Left kidney (tissue), 2 donors: ENCODE measurements around the gene FHL2. TPM values are rescaled to one million over a fixed set of nuclear protein-coding genes. Genes with fewer than 3 reads are reported as not detected.

Source experiments
- DNase-seq: peaks from one replicate; pipeline ENCODE4 v3.0.0-alpha.2; 2013
- polyA plus RNA-seq: library from polyadenylated mRNA; unstranded; fragments of 120-200 nt; gene quantifications from one replicate; pipeline ENCODE4 v1.2.1, GENCODE V29; 2013; ENCODE audit not compliant: insufficient read length

The FHL2 gene
- polyA plus RNA-seq, 1 donor: 26.7 TPM

DNA sequence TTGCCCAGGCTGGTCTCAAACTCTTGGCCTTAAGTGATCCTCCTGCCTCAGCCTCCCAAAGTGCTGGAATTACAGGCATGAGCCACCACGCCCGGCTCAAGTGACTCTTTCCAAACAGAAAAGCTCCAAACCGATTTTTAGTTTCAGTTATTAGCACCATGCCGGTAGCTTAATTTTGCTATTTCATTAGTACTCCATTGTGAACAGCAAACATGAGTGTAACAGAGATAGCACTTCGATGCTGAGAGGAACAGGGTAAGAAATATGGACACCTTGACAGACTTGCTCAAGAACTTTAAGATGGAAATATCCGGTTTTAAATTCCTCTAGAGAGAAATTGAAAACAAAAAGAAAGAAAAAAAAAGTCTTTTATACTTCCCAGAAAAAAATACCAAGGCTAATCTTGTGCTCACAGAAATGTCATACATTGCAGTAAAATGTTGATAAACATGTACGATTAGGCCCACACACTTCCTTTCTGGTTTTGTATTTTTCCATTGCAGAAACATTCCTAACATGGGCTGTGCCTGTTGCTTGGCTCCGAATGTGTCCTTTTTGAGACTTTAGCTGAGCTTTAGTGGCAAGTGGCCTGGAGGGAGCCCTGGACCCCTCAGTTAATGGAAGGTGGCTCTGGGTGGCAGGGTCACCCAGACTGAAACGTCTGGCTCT lies 18.3 kb downstream of the FHL2 start:
- no peak for DNase-seq

DNA sequence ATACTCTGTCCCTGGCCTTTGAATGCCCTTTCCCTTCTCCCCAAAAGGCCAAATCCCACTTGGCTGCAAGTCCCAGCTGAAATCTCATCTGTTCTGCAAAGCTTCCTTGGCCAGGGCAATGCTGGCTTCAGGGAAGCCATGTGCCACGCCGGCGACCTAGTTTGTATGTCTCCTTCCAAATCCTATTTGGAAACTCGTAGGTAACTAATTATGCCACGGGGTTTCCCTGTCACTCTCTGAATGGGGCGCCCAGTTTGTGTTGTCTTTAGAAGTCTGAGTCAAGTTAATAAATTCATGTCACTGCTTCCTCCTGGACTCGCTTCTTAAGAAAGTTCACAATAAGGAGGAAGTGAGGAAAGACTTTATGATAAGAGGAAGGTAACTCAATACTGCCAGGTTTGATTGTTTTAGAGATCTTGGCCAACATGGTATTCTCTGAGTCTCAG lies 19.1 kb downstream of the FHL2 start:
- DNase-seq: no peak

DNA sequence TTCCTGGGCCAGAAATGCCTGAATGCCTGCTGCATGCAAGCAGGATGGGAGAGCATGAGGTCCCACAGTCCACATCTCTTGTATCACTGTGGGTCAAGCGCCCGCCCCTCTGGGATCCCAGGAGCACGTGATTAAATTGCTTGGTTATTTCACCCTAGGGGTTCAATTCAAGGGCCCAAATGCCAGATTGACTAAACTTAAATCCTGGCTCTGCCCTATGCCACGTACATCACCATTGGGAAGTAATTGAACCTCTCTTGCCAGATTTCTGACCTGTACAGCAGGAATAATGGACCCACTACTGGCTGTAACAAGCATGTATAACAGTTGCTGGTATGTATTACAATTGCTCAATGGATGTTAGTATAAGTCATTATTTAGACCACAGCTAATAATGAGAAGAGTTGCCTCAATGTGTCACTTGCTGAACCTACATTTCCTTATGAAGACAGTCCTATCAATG lies 19.9 kb downstream of the FHL2 start:
- DNase-seq: no peak

DNA sequence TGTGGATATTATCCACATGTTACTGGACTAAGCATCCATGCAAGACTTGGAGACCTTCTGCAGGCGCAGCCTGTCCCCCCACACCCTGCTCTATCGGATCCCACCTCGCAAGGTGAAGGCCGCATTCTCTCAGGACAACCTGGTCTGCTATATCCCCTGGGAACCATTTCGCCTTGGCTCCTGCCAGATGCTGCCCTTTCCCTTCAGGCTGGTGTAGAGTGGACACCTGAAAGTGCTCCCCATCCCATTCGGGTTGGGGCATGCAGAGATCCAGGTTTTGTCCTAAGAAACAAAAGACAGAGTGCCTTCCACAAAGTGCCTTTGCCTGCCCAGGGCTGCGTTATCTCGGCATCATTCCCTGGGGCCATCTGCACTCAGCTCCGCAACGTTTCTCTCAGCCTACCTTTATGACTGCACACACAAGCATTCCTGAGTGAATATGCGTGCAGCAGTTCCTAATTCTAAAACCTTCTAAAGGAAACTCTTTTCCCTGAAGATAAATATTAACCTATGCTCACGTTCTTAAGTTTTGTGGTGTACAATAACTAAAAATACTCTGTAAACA lies 20.5 kb downstream of the FHL2 start:
- DNase-seq: no peak

DNA sequence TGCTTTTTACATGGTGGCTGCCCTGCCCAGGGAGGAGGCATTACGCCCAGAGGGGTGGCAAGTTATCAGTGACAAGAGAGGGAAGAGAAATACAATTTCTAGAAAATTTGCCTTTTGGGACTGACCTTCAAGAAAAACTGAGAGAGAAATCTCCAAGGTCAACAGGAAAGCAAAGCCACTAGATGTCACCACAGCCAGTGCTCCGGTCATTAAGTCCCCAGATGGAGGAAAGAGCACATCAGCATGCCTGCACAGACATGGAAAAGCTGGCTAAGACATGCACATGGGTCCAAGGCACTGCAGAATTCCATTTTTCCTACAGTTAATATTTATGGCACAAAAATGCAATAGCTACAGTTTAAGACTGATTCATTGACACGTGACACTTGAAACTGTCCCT lies 21.0 kb downstream of the FHL2 start:
- peak; percentile 22 for DNase-seq

DNA sequence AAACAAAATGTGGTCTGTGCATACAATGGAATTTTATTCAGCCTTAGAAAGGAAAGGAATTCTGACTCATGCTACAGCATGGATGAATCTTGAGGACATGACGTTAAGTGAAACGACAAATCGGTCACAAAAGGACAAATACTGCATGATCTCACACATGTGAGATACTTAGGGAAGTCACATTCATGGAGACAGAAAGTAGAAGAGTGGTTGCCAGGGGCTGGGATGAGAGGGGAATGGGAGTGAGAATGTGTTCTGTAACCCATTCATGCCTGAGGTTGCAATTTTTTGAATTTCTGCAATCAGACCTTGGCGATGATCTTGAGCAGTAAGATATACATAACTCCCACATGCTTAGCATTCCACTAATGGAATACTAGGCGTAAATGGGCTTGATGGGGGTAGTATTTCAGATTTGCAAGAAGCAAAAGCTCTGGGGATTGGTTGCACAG lies 22.0 kb downstream of the FHL2 start:
- DNase-seq: no peak

DNA sequence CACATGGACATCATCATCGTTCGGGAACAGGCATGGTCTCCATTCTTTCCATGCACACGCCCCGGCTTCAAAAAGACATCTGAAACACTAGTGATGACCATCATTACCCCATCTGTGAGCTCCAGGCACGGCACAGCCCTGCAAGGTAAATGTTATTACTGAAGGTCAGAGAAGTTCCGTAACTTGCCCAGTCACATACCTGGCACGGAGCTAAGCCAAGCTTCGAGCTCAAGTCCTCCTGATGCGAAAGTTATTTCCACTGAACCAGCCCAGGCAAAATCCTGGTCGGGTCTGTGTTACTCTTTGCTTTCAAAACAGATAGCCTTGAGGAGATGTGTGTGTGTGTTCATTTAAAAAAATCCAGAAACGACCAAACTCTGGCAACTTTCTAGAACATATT lies 22.8 kb downstream of the FHL2 start:
- DNase-seq: no peak

DNA sequence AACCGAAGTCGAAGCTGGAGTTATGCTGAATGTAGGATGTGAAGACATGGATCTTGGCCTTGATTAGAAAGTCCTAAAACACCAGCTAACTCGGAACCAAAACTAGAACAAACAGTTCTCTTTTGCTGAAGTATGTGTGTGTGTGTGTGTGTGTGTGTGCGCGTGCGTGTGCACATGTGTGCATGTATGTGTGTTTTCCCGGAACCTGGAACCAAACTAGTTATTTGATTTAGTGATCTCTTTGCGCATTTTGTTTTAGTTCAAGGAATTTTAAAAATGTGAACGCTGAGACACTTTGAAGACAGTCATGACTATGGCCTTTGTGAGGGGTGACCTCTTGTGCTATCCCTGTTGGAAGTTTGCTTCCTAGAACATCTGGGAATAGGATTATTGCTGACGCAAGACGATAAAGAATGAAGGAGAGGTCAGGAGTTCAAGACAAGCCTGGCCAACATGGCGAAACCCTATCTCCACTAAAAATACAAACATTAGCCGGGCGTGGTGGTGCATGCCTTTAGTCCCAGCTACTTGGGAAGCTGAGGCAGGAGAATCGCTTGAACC lies 23.8 kb downstream of the FHL2 start:
- no peak for DNase-seq

DNA sequence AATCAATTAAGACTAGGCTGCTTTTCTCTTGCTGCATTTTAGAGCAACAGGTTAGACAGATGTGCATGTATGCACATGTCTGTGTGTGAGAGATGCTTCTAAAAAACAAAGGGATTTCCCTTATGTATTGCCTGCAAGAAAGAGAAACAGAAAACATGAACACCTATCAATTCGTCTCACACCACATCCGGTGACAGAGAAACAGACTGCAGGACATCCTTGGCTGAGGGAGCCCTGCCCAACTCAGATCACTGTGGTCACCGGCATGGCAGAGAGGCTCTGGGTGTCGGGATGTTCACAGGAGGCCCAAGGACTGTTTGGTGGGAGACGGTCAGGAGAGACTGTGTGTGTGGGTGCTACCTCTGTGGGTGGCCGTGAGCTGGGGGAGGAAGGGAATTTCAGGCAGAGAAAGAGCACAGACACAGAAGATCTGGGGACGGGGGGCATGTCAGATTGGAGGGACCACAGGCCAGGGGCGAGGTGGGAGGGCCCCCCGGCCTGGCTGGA lies 24.9 kb downstream of the FHL2 start:
- DNase-seq: no peak

DNA sequence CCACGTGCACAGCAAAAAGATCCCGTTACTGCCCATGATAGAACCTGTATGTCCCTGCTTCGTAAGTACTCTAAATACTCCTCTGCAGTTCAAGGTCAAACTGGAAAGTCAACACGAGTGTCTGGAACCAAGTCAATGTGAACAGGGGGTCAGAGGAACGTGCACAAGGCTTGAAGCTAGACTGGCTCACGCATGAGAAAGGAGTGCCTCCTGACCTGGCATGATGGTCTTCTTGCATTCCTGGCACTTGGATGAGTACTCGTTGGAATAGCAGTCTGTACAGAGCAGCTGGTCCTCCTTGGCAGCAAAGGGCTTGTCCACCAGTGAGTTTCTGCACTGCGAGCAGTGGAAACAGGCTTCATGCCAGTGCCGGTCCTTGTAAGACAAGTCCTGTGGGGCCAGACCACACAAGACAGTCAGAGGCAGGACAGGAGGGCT lies 25.5 kb downstream of the FHL2 start:
- DNase-seq: no peak

DNA sequence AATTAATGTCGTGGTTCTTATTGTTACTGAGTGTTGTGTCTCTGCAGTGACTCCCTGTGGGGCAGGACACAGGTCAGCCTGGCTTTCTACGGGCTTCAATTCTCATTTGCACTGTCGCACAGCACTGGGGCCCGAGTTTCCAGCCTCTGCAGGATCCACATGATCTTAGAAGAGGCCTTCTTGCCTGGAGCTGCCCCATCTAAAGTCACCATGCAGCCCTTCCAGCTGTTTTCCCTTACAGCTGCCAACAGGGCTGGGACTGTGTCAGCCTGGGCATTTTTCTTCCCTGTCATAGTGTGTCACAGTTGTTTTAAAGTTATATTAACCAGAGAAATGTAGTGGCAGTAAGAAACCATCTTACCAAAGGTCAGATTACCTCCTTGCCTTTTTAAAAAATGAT lies 27.0 kb downstream of the FHL2 start:
- no peak for DNase-seq

DNA sequence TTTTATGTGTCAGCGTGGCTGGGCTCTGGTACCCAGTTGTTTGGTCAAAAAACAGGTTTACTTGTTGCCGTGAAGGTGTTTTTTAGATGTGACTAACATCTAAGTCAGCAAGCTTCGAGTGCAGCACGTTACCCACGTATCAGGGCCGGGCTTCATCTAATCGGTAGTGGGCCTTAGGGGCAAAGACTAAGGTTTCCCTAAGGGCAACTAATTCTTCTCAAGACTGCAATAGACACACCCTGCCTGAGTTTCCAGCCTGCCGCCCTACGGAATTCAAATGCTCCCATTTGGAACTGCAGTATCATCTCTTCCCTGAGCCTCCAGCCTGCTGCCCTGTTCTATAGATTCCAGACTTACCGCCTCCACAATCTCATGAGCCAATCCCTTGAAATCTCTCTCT lies 27.7 kb downstream of the FHL2 start:
- no peak for DNase-seq

DNA sequence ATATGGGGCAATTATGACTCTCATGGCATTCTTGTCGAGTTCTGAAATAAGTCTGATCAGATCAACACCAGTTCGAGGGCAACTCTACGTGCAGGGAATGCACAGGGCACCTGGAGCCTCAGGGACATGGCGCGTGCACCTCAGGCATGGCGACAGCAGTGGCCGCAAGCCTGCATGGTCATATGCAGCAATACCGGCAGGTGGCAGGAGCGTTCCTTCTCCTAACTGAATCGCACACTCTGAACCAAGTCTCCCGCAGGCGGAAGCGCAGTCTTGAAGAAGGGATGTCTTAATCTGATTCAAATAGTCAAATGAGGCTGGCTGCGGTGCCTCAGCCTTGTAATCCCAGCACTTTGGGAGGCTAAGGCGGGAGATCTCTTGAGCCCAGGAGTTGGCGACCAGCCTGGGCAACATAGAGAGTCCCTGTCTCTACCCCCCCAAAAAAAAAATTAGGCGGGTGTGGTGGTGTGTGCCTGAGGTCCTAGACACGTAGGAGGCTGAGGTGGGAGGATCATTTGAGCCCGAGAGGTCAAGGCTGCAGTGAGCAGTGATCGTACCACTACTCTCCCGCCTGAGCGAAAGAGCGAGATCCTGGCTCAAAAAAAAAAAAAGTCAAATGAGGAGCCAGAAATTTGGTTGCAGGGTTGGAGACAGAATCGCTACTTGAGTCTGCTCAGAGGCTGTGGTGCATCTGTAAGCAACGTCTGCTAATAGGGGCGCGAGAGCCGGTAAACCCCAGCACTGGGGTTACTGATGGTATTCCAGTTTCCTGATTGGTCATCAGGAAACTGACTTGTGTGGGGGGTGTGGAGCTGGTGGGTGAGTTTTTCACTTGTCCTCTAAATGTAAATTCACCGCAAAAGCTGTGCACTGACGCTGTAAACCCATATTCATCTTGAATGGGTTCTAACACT lies 28.8 kb downstream of the FHL2 start:
- DNase-seq: peak; percentile 84

DNA sequence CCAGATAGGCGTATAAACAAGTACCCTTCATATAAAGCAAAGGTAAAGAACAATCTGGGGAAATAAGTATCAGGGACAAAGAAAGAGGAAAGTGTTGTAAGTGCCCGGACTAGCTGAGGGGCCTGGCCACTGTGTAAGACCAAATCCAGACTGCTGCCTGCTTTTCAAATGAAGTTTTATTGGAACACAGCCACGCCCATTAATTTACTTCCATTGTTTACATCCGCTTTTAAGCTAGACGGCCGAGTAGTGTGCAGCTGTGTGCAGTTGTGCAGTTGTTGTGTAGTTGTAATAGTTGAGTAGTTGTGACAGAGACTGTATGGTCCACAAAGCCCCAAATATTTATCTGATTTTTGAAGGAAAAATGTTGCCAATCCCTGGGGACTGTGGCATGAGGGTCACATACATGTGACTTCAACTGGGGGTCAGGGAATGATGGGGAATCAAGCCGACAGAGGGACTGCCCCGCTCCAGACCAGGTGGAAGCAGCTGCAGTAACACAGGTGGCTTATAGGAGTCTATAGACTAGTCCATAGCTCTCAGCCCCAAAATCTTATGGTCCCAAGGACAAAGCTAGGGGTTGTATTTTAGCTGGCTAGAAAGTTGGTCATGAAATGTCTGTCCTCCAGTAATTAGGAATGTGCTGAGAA lies 30.0 kb downstream of the FHL2 start:
- no peak for DNase-seq

DNA sequence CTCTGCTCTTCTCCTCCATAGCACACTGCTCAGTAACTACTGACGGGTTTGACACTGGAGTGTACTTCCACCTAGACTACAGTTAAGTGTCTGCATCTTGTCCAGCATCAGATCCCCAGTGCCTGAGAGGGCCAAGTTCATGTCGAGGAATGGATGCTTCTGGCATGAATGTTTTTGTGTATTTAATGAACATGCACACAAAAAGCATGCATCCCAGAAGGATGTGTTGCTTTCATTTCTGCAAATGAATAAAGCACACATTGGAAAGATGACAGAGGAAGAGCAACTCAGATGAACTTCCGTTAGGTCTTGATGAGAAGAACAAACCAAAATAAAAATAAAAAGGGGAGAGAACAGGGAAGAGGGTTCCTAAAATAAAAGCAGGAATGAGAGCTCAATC lies 33.6 kb downstream of the FHL2 start:
- DNase-seq: no peak

DNA sequence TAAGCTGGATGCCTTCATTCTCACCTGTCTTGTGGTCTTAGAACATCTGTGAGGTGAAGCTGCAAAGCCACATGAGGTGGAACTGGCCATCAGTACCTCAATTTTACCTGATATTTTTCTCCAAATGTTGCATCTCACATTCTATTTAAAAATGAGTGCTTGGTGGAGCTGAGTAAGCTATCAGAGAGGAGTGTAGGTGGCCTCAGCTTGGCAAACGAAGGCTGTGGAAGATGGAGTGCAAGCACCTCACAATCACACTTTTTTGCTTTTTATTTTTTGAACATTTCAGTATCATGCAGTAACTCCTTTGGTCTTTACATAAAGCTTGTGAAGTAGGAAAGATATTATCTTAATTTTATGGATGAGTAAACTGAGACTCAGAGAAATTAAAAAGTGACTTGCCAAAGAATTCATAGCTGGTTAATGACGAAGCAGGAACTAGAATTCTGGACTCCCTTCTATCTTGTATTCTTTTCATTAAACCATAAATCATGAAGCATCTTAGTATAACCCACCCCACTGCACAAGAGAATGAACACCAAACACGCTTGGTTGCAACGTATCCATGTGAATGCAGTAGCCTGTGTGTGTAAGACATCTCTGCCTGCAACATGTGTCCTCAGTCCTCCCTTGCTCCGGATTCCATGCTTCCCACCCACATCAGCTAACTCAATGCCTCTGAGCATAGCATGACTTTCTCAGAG lies 34.3 kb downstream of the FHL2 start:
- DNase-seq: no peak

DNA sequence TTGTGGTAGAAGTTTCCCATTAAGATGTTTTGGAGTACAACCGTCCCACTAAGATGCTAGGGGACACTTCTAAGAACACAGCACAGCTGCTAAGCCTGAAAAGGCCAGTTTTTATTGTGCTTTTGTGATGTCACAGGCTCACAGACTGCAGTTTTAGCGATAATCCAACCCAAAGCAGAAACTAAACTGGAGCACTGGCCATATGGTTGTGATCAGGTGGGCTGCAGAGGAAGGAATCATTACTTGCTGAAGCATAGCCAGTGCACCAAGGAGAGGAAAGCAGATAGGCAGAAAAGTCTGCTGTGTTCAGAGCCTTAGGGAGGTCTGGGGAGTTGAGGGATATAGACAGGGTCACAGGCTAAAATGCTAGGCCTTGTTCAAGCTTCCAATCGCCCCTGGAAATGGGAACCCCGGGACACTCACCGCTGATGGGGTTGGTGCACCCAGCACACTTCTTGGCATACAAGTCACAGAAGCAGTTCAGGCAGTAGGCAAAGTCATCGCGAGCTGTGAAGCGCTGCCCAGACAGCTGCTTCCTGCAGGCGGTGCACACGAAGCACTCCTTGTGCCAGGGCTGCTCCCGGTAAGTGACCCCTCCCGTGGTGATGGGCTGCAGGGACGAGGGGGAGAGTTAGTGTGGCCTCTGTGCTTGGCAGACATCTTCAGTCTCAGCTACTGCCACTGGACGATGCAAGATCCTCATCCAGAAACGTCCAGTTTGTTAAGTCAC lies 35.8 kb downstream of the FHL2 start:
- DNase-seq: no peak

DNA sequence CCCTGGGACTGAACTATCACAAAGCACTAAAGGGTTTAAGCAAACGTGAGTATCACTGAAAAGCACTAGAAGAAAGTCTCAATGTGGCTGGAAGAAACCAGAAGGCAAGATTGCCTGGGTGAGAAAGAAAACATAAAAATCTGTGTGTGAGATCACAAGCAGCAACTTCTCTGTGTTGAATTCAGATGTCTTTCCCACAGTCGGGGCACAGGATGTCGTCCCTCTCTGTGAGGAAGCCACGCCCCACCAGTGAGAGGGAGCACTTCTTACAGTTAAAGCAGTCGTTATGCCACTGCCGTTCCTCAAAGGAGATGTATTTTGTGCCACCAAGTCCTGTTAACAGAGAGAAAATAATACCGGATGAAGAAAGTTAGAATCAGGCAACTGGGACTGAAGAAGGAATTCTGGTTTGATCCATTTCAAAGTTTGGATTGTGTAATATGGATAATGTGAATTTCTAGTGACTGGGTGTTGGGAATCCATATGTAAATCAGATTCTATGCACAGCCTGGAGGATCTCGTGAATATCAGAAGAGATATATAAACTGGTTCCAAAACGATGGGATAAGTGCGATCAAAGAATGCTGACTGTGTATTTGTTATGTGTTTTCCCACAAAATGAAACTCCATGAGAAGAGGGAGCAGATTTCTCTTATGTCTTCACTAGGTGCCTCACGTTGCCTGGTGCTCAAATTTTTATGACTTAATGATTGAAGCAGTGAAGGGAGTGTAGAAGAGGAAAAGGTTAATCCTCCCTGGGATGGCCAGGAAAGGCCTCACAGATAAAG lies 37.6 kb downstream of the FHL2 start:
- DNase-seq: no peak

DNA sequence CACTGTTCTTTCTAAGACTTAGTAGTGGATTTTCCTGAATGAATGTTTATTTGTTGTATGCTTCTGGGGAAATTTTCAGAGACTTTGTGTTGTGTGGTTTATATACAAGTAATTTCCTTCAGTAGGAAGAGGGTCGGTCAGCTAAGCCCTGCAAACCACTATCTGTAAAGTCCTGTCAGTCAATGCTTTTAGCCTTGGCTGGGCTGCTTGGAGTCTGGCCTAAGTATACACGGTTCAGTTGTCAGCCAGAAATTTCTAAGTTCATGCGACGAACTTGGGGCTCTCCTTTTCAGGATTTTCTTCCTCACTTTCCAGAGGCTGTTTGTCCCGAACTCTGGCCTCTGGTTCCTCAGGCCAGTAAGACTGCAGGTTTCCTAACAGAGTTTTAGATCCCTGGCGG lies 40.3 kb downstream of the FHL2 start:
- DNase-seq: no peak

DNA sequence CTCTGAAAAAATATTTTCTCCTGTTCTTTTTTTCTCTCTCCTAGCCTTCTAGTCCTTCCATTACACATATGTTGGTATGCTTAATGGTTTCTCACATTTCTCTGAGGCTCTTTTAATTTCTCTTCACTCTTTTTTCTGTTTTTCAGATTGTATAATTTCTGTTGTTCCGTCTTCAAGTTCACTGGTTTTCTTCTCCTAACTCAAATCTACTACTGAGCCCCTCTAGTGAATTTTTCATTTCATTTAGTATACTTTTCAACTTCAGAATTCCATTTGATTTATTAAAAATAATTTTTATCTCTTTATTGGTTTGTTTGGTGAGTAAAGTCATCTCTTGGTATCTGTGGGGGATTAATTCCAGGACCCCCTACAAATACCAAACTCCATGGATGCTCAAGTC lies 41.7 kb downstream of the FHL2 start:
- no peak for DNase-seq
